GM18870 (cell line): ENCODE results near the gene FOLR2.
"Not testable (repeated sequence)": the region's sequence is repeated elsewhere in the genome, so short reads cannot be mapped to it uniquely, and the experiment has no call there.

Experiments
- ATAC-seq: cut with Tn5 transposase; IDR thresholded peaks from one replicate; pipeline ENCODE4 v1.9.1; 2021; ENCODE audit warnings: moderate library complexity; ENCODE audit not compliant: unreplicated experiment

The FOLR2 gene

GRCh38 chr11:72216638-72217037, at the start of gene FOLR2:
Gene FOLR2, plus strand, starts transcription at chr11:72216794. Its CDS starts 1,791 bp downstream, at chr11:72218585.
- no peak for ATAC-seq

DNA sequence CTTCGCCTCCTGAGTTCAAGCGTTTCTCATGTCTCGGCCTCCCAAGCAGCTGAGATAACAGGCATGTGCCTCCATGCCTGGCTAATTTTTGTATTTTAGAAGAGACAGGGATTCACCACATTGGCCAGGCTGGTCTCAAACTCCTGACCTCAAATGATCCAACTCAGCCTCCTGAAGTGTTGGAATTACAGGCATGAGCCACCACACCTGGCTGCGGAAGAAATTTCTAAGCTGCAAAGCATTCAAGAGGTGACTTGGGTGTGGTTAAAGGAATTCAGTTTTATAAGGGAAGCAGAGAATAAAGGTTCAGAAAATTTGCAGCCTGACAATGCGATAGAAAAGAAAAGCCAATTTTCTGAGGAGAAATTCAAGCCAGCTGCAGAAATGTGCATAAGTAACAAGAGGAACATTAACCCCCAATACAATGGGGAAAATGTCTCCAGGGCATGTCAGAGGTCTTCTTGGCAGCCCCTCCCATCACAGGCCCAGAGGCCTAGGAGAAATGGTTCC, 47.5 kb upstream of the FOLR2 start:
- not testable (repeated sequence) for ATAC-seq

DNA sequence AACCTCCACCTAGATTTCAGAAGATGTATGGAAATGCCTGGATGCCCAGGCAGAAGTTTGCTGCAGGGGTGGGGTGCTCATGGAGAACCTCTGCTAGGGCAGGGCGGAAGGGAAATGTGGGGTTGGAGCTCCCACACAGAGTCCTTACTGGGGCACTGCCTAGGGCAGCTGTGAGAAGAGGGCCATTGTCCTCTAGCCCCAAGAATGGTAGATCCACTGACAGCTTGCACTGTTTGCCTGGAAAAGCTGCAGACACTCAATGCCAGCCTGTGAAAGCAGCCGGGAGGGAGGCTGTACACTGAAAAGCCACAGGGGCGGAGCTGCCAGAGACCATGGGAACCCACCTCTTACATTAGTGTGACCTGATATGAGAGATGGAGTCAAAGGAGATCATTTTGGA, 46.8 kb upstream of the FOLR2 start:
- not testable (repeated sequence) for ATAC-seq

DNA sequence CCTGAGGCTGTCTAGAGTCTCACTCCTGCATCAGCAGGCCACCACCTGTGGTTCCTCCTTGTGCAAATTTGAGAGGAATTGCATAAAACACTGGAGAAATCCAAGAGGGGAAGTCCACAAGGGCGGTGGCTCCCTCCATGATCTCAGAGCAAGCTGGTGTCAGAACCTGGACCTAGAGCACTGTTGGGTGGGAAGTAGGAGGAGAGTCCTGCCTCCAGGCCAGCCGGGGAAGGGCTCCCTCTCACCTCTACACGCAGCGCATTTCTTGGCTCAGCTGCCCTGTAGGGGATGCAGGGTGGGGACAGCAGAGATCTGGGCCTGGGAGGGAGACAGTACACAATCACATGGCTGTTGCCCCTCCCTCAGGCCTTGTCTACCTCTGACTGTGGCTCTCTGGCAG, 44.6 kb upstream of the FOLR2 start:
- ATAC-seq = not testable (repeated sequence)

DNA sequence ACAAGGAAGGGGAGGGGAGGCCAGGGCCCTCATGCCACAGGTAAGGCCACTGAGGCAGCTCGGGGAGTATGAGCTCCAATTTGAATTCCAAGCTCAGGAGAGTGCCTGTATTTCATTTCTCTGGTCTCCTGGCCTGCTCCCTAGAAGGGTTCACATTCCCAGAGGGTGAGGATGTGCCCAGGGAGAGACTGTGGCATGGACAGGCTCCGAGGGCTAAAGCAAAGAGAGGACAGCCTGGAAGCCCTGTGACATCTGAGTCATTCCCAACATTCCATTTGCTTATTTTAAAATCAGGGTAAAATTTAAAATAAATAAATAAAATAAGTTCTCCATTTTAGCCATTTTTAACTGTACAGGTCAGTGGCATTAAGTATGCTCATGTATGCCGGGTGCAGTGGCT, 43.3 kb upstream of the FOLR2 start:
- no peak for ATAC-seq

DNA sequence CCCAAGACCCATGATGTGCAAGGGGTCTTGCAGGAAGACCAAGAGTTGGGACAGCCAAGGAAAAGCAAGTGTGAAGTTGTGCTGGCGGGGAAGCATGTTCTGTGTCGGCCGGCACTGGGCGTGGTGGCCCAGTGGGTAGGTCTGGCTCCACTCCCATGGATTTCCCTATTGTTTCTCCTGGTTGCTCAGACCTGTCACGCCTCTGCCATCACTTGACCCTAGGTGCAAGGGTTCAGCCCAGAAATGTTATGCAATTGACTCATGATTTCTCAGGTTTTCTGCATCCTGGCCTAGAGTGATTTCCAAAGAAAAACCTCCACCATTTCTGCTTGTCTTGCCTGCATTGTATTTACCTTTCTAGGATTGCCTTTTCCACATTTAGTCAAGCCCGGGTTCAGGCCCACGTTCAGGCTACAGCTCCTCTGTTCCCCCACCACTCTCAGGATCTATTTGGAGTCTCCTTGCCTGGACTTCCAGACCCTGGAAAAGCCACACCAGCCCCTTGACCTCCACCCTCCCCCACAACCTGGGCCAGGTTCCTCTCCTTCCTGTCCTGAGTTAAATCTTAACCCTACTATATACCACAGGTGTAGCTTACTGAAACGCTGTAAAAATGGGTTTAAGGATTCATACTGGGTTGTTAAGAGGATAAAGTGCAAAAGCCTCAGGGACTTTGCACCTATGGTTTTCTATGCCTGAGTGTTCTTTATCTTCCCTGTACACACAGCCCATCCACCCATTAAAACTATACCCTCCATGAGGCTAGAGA, 42.1 kb upstream of the FOLR2 start:
- ATAC-seq = no peak

DNA sequence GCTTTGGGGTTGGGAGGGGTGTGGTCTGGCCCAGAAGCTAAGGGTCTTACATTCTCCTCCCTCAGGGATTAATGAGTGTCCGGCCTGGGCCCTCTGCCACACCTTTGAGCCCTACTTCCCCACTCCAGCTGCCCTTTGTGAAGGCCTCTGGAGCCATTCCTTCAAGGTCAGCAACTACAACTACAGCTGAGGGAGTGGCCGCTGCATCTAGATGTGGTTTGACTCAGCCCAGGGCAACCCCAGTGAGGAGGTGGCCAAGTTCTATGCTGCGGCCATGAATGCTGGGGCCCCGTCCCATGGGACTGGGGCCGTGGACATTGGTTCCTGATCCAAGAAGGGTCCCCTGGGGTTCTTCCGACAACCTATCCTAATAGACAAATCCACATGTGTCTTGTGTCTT, 38.9 kb upstream of the FOLR2 start:
- ATAC-seq = no peak

- ATAC-seq = no peak
Observed at GRCh38 chr11:72179049-72179803, 37.4 kb upstream of the FOLR2 start.

DNA sequence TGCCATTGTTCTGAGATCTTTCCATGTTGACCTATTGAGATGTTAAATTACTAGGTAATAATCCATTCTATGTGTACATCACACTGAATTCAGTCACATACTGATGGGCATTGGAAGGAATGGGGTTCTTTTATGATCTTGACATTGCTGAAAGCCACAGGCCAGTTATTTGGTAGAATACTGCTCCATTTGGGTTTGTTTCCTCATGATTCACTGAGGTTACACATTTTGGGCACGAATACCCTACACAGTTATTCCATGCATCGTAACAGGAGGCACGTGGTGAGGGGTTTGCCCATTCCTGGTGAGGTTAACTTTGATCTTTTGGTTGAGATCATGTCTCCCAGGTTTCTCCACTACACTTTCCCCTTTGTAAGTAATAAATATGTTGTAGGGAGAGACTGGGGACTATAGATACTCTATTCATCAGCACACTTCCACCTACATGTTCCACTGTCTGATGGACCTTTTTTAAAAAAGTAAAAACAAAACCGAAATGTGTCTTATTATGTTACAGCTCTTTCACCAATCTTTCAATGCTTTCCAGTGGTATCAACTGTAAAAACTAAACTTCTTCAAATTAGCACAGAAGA, 36.7 kb upstream of the FOLR2 start:
- no peak for ATAC-seq

DNA sequence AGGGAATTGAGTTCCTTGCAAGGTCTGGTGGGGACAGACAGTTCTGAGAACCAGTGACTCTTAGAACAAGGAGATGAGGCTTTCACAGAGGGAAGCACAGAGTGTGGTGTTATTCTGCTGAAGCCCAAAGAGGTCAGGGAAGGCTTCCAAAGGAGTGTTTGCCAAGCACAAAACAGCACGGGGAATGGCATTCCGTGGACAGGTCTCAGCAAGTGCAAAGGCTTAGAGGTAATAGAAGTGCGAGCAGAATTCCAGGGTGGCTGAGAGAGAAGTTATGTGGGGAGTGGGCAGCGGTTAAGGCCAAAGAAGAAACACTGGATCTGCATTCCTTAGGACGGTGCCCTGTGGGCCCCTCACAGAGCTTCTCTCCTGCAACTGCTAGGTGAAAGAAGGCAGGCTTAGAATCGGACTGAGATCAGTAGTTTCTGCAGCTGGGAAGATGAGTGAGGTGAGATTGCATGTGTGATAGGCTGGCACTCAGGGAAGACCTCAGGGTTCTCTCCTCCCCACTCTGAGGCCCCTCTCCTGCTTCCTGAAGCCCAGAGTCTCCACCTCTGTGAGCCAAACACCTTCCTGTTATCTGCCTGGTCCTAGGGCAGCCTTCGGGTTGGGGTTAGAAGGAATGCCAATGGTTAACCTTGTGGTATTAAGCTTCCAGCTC, 35.6 kb upstream of the FOLR2 start:
- not testable (repeated sequence) for ATAC-seq

GRCh38 chr11:72181553-72181958, 35.0 kb upstream of the FOLR2 start:
- not testable (repeated sequence) for ATAC-seq

GRCh38 chr11:72188267-72188666, 28.3 kb upstream of the FOLR2 start:
- no peak for ATAC-seq

- ATAC-seq = no peak
Observed at GRCh38 chr11:72189455-72190250, 26.9 kb upstream of the FOLR2 start.

DNA sequence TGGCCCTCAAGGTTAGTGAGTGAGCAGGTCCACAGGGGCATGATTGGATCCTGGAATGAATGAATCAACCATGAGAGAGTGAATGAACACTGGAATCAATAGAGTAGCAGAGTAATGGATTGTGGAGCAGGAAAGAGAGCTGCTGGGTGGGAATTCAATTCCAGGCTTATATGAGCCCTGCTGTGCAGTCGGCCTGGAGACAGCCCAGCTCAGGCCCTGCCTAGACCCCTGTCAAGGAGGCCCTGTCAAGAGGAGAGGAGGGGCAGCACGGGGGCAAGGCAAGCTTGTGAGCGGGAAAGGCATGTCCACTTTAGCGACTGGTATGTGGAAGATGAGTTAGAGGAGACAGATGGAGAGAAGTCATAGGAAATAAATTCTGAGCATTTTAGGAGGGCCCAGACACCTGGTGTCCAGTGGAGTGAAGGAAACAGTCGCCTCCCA, 25.9 kb upstream of the FOLR2 start:
- ATAC-seq = no peak

GRCh38 chr11:72191961-72192381, 24.6 kb upstream of the FOLR2 start, which contains the start of gene FOLR1:
Gene FOLR1, plus strand, starts transcription at chr11:72192140. Its CDS starts 34 bp downstream, at chr11:72192174.
- no peak for ATAC-seq

DNA sequence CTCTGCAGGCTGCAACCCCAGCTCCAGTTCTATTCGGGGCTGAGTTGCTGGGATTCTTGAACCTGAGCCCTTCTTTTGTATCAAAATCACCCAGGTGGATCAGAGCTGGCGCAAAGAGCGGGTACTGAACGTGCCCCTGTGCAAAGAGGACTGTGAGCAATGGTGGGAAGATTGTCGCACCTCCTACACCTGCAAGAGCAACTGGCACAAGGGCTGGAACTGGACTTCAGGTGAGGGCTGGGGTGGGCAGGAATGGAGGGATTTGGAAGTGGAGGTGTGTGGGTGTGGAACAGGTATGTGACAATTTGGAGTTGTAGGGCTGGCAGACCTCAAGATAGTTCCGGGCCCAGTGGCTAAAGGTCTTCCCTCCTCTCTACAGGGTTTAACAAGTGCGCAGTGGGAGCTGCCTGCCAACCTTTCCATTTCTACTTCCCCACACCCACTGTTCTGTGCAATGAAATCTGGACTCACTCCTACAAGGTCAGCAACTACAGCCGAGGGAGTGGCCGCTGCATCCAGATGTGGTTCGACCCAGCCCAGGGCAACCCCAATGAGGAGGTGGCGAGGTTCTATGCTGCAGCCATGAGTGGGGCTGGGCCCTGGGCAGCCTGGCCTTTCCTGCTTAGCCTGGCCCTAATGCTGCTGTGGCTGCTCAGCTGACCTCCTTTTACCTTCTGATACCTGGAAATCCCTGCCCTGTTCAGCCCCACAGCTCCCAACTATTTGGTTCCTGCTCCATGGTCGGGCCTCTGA, 20.9 kb upstream of the FOLR2 start:
- no peak for ATAC-seq

GRCh38 chr11:72201445-72201844, 15.1 kb upstream of the FOLR2 start:
- not testable (repeated sequence) for ATAC-seq

- no peak for ATAC-seq
Observed at GRCh38 chr11:72202571-72202970, 14.0 kb upstream of the FOLR2 start.

- ATAC-seq = no peak
Observed at GRCh38 chr11:72203163-72203562, 13.4 kb upstream of the FOLR2 start.
